Posterior cingulate gyrus (tissue), 11 donors: Measurements from ENCODE around the gene NSUN5.
A peak's percentile ranks its signal among the peaks of the same experiment; 100 is the strongest.
"Not testable (repeated sequence)": the region's sequence is repeated elsewhere in the genome, so short reads cannot be mapped to it uniquely, and the experiment has no call there.

Source experiments
- DNase-seq, 10 donors: peaks; one replicate each; pipeline versions ENCODE4 v3.0.0 to v3.0.0-alpha.2; 2020 to 2021; ENCODE audit warnings: mixed read lengths in 3 of 10
- intact Hi-C: fragments of 100-400 bp; cut with DNase I; formaldehyde crosslinking; loops from one replicate; pipeline ENCODE4 v1.15.1; 2023

NSUN5 gene

GRCh38 chr7:73301108-73301507, 7.5 kb downstream of the NSUN5 start:
- intact Hi-C loops = not testable (repeated sequence)
- peak in 1 of 10 donors; percentile 16 for DNase-seq

GRCh38 chr7:73299812-73300211, 8.8 kb downstream of the NSUN5 start:
- intact Hi-C loops = not testable (repeated sequence)
- peak in 1 of 10 donors; percentile 33 for DNase-seq

GRCh38 chr7:73297706-73298105, 10.9 kb downstream of the NSUN5 start:
- DNase-seq, intact Hi-C loops: not testable (repeated sequence)

- intact Hi-C loops, DNase-seq: not testable (repeated sequence)
Observed at GRCh38 chr7:73297235-73297634, 11.4 kb downstream of the NSUN5 start.

- intact Hi-C loops = not testable (repeated sequence)
Observed at GRCh38 chr7:73277210-73277609, 31.4 kb downstream of the NSUN5 start.

GRCh38 chr7:73267813-73268212, 40.8 kb downstream of the NSUN5 start:
- intact Hi-C loops, DNase-seq: not testable (repeated sequence)

More at GRCh38 chr7:73277210-73277609, 31.4 kb downstream of the NSUN5 start:
- not testable (repeated sequence) for DNase-seq

GRCh38 chr7:73266719-73267368, 41.8 kb downstream of the NSUN5 start:
- not testable (repeated sequence) for DNase-seq

GRCh38 chr7:73262416-73262815, 46.2 kb downstream of the NSUN5 start:
- DNase-seq, intact Hi-C loops: not testable (repeated sequence)

More at GRCh38 chr7:73266719-73267368, 41.8 kb downstream of the NSUN5 start:
- intact Hi-C loops = not testable (repeated sequence)
